ENCODE data around the gene MKI67.

MKI67 gene

GRCh38 chr10:128055061-128055868, 71.0 kb downstream of the MKI67 start:
- H3K4me3 ChIP-seq, result no peak overlapping the region
- no peak overlapping the region for H3K27ac ChIP-seq
- TF ChIP-seq CTCF (IDR thresholded peaks at IDR 0.05), result no peak
- DNase-seq (ENCODE audit: low spot score), result no peak

GRCh38 chr10:128054163-128054970, 71.9 kb downstream of the MKI67 start:
- H3K4me3 ChIP-seq, result no peak overlapping the region
- no peak for TF ChIP-seq CTCF (IDR thresholded peaks at IDR 0.05)
- DNase-seq (ENCODE audit: low spot score), result no peak
- peak overlapping the region in 1 of 2 donors; percentile 28 for H3K27ac ChIP-seq

- no peak overlapping the region for H3K27ac ChIP-seq
Measured at GRCh38 chr10:128053356-128053755, 72.9 kb downstream of the MKI67 start.

GRCh38 chr10:128052696-128053095, 73.5 kb downstream of the MKI67 start:
- Histone ChIP-seq H3K4me3 (no peak overlapping the region), H3K27ac (peak overlapping the region in 1 of 2 donors; percentile 57)
- DNase-seq (ENCODE audit: low spot score), result no peak
- no peak for TF ChIP-seq CTCF (IDR thresholded peaks at IDR 0.05)

More at GRCh38 chr10:128053356-128053755, 72.9 kb downstream of the MKI67 start:
- DNase-seq (ENCODE audit: low spot score), result no peak
- TF ChIP-seq CTCF (IDR thresholded peaks at IDR 0.05), result no peak
- no peak overlapping the region for H3K4me3 ChIP-seq

- TF ChIP-seq CTCF (IDR thresholded peaks at IDR 0.05), result no peak
- no peak for DNase-seq (ENCODE audit: low spot score)
- Histone ChIP-seq H3K4me3 (no peak overlapping the region), H3K27ac (peak overlapping the region in 1 of 2 donors; percentile 57)
Measured at GRCh38 chr10:128051548-128051947, 74.7 kb downstream of the MKI67 start.

- no peak for TF ChIP-seq CTCF (IDR thresholded peaks at IDR 0.05)
- H3K4me3 ChIP-seq, result no peak overlapping the region
- H3K27ac ChIP-seq, result peak overlapping the region in 1 of 2 donors; percentile 78
- no peak for DNase-seq (ENCODE audit: low spot score)
Measured at GRCh38 chr10:128050936-128051335, 75.3 kb downstream of the MKI67 start.

Data from coronary artery (tissue), 2 donors.